HG03571 (cell line): Measurements from ENCODE around the gene MECP2.

Experiments
- ATAC-seq: cut with Tn5 transposase; IDR thresholded peaks from one replicate; pipeline ENCODE4 v1.9.1; 2021; ENCODE audit not compliant: unreplicated experiment

Gene MECP2

GRCh38 chrX:154064637-154065435 is 32.7 kb downstream of the MECP2 start:
- no peak for ATAC-seq

- no peak for ATAC-seq
Observed at GRCh38 chrX:154063234-154063633, 34.3 kb downstream of the MECP2 start.

- ATAC-seq, result no peak
Observed at GRCh38 chrX:154061801-154062200, 35.7 kb downstream of the MECP2 start.

- no peak for ATAC-seq
Observed at GRCh38 chrX:154059729-154060245, 37.7 kb downstream of the MECP2 start.

- no peak for ATAC-seq
Observed at GRCh38 chrX:154059231-154059630, 38.3 kb downstream of the MECP2 start.

GRCh38 chrX:154058214-154058997 is 39.1 kb downstream of the MECP2 start:
- no peak for ATAC-seq

GRCh38 chrX:154057791-154058190 is 39.7 kb downstream of the MECP2 start:
- no peak for ATAC-seq

- ATAC-seq, result no peak
Observed at GRCh38 chrX:154056770-154057241, 40.7 kb downstream of the MECP2 start.

GRCh38 chrX:154051201-154051810 is 46.2 kb downstream of the MECP2 start:
- no peak for ATAC-seq

- no peak for ATAC-seq
Observed at GRCh38 chrX:154050113-154050495, 47.4 kb downstream of the MECP2 start.

- no peak for ATAC-seq
Observed at GRCh38 chrX:154049209-154050112, 48.1 kb downstream of the MECP2 start.

- ATAC-seq, result no peak
Observed at GRCh38 chrX:154048398-154048797, 49.1 kb downstream of the MECP2 start.

GRCh38 chrX:154046940-154047610 is 50.4 kb downstream of the MECP2 start:
- ATAC-seq, result no peak

- no peak for ATAC-seq
Observed at GRCh38 chrX:154046031-154046781, 51.3 kb downstream of the MECP2 start.

GRCh38 chrX:154044091-154044490 is 53.4 kb downstream of the MECP2 start:
- ATAC-seq, result no peak

GRCh38 chrX:154043003-154043763 is 54.3 kb downstream of the MECP2 start:
- no peak for ATAC-seq

GRCh38 chrX:154040863-154041262 is 56.7 kb downstream of the MECP2 start:
- ATAC-seq, result no peak

GRCh38 chrX:154040307-154040756 is 57.2 kb downstream of the MECP2 start:
- ATAC-seq, result no peak
